Spleen (tissue), 11 donors: ENCODE results near the gene DNAJC4. TPM values are rescaled to one million over a fixed set of nuclear protein-coding genes. Genes with fewer than 3 reads are reported as not detected.

Source experiments
- DNase-seq: peaks from one replicate; pipeline ENCODE4 v3.0.0-alpha.2; 2020
- H3K27ac ChIP-seq, 8 donors: fragments of 200-600 bp; sonication (generic) in 7 of 8; 1 replicate in 4 of 8; 2 replicates in 4 of 8; pipeline versions ENCODE4 v1.5.0 to v1.8.0; 2016 to 2021; ENCODE audit warnings: inconsistent platforms in 4 of 8, mild to moderate bottlenecking in 4 of 8, moderate library complexity in 1 of 8
- H3K27me3 ChIP-seq, 7 donors: fragments of 200-600 bp; sonication (generic) in 6 of 7; replicated peaks in 1 of 7; 1 replicate in 4 of 7; 2 replicates in 3 of 7; pipeline versions ENCODE4 v1.5.0 to v1.8.0; 2016 to 2021; ENCODE audit warnings: inconsistent platforms in 3 of 7, mild to moderate bottlenecking in 1 of 7
- H3K36me3 ChIP-seq, 6 donors: fragments of 200-600 bp; sonication (generic) in 5 of 6; 1 replicate in 4 of 6; 2 replicates in 2 of 6; pipeline versions ENCODE4 v1.5.0 to v1.8.0; 2016 to 2021; ENCODE audit warnings: inconsistent platforms in 2 of 6
- H3K4me1 ChIP-seq, 6 donors: fragments of 200-600 bp; sonication (generic) in 5 of 6; 1 replicate in 3 of 6; 2 replicates in 3 of 6; pipeline versions ENCODE4 v1.5.0 to v1.8.0; 2016 to 2021; ENCODE audit warnings: inconsistent platforms in 3 of 6
- H3K4me3 ChIP-seq, 8 donors: fragments of 200-600 bp; sonication (generic) in 7 of 8; 1 replicate in 4 of 8; 2 replicates in 4 of 8; pipeline versions ENCODE4 v1.5.0 to v1.8.0; 2016 to 2021; ENCODE audit warnings: inconsistent platforms in 4 of 8, mild to moderate bottlenecking in 4 of 8, moderate library complexity in 2 of 8
- H3K9me3 ChIP-seq, 8 donors: fragments of 200-600 bp; sonication (generic) in 7 of 8; 1 replicate in 4 of 8; 2 replicates in 4 of 8; pipeline versions ENCODE4 v1.5.0 to v1.8.0; 2016 to 2021; ENCODE audit warnings: inconsistent platforms in 4 of 8
- CTCF ChIP-seq, 11 experiments: fragments of 200-600 bp in 7 of 11; fragments of 450-650 bp in 4 of 11; sonication (generic) in 4 of 11; IDR thresholded peaks in 8 of 11; conservative IDR thresholded peaks in 3 of 11; 1 replicate in 7 of 11; 2 replicates in 4 of 11; pipeline versions ENCODE4 v1.4.0 to v1.8.0; 2016 to 2021; ENCODE audit warnings: antibody characterized with exemption in 11 of 11, inconsistent platforms in 4 of 11, mild to moderate bottlenecking in 1 of 11
- POLR2A ChIP-seq, 3 donors: fragments of 450-650 bp; IDR thresholded peaks; one replicate each; pipeline ENCODE4 v1.5.1; 2017; ENCODE audit warnings: antibody characterized with exemption in 3 of 3, mild to moderate bottlenecking in 1 of 3
- POLR2AphosphoS5 ChIP-seq, 3 donors: sonication (generic); formaldehyde crosslinking; IDR thresholded peaks; one replicate each; pipeline ENCODE4 v1.5.1; 2017; ENCODE audit warnings: antibody characterized with exemption in 3 of 3
- WGBS, 5 donors: extraction: QIAGEN DNeasy Blood & Tissue Kit in 3 of 5; methylation state at CpG; one replicate each; pipeline versions ENCODE4 v1.1.5 to v1.1.7; 2013 to 2018; 5-methylcytosine and 5-hydroxymethylcytosine counted together
- intact Hi-C: fragments of 100-400 bp; cut with DNase I; formaldehyde crosslinking; loops from one replicate; pipeline ENCODE4 v1.15.0; 2023; ENCODE audit warnings: low total_unique reads
- polyA plus RNA-seq, 3 donors: library from polyadenylated mRNA; stranded (reverse); fragments of 200-250 nt; gene quantifications; one replicate each; pipeline ENCODE4 v1.2.1, GENCODE V29; 2013
- total RNA-seq, 7 donors: library from RNA; depleted of rRNA in 3 of 7; stranded (reverse); fragments of >200 nt in 3 of 7; fragmentation: NEBNext Ultra II Directional in 4 of 7; extraction: Animal tissue kit (Norgen Biotek cat#: 25700) in 4 of 7; gene quantifications; one replicate each; pipeline versions ENCODE4 v1.1.0 to v1.2.1, GENCODE V29; 2016 to 2021
- donor health status: healthy with polysubstance abuse.
- donor health status: DM: no; HTN: no; CAD: no; lungs with moderate emphysema.
- donor health status: DM: no; HTN: no; CAD: no.
- donor health status: Bipolar disorder and iron deficiency.
- donor health status: healthy.
- donor health status: DM: no; HTN: no; CAD: no.
- donor health status: DM: yes; HTN: yes; CAD: no.

The DNAJC4 gene
- total and polyA plus RNA-seq, 10 donors = 28.0 to 113 (median 54.2) TPM

- peak; percentile 13 to 67 (median 62) for TF ChIP-seq POLR2AphosphoS5 (IDR thresholded peaks at IDR 0.05)
- TF ChIP-seq POLR2A (IDR thresholded peaks at IDR 0.05) = no peak
- TF ChIP-seq CTCF (IDR thresholded peaks at IDR 0.05 in 8 of 11, conservative IDR thresholded peaks at IDR 0.05 in 3 of 11) = peak; percentile 76 to 97 (median 90)
- peak; percentile 92 for DNase-seq
- intact Hi-C loops = no loop called here
Measured at GRCh38 chr11:64251016-64251752, 20.8 kb downstream of the DNAJC4 start, which contains the start of gene PLCB3. PLCB3 (plus strand) TSS chr11:64251530; CDS start chr11:64251650, 120 bp downstream.

GRCh38 chr11:64251753-64252002, 21.3 kb downstream of the DNAJC4 start:
- no peaks in the 10 kb centered on the region for H3K27me3 ChIP-seq
- TF ChIP-seq POLR2A (IDR thresholded peaks at IDR 0.05) (no peak), CTCF (IDR thresholded peaks at IDR 0.05 in 8 of 11, conservative IDR thresholded peaks at IDR 0.05 in 3 of 11) (no peak), POLR2AphosphoS5 (IDR thresholded peaks at IDR 0.05) (no peak)
- 0 to 4% (median 2%) methylated on average over 13 to 18 of the region's 18 CpGs for WGBS, 5 donors
- H3K9me3 ChIP-seq = no peaks in the 10 kb centered on the region
- intact Hi-C loops = no loop called here
- no peak for DNase-seq
- peaks cover 9 to 75% (median 50%) of the 10 kb centered on the region in 6 donors for H3K4me1 ChIP-seq
- H3K36me3 ChIP-seq = peaks cover 0 to 26% (median 16%) of the 10 kb centered on the region in 6 donors
- peak overlapping the region in 6 of 8 donors; percentile 64 to 85 (median 78) for H3K27ac ChIP-seq
- H3K4me3 ChIP-seq = peak overlapping the region; percentile 62 to 96 (median 80)

More at GRCh38 chr11:64251016-64251752, 20.8 kb downstream of the DNAJC4 start, which contains the start of gene PLCB3:
- Histone ChIP-seq H3K4me1 (peaks cover 9 to 77% (median 50%) of the 10 kb centered on the region in 6 donors), H3K27ac (peak within 1 kb of the TSS in 6 of 8 donors; percentile 64 to 85 (median 78)), H3K27me3 (no peaks in the 10 kb centered on the region), H3K36me3 (peaks cover 0 to 21% (median 11%) of the 10 kb centered on the region in 6 donors), H3K9me3 (no peaks in the 10 kb centered on the region), H3K4me3 (peak within 1 kb of the TSS; percentile 62 to 96 (median 80))
- WGBS, 5 donors = 0 to 1% (median 1%) methylated on average over 9 to 75 of the region's 75 CpGs

- H3K36me3 ChIP-seq = peaks cover 0 to 32% (median 19%) of the 10 kb centered on the region in 6 donors
- intact Hi-C loops = no loop called here
- H3K4me3 ChIP-seq = peak overlapping the region; percentile 62 to 96 (median 80)
- no peaks in the 10 kb centered on the region for H3K27me3 ChIP-seq
- H3K27ac ChIP-seq = peak overlapping the region in 5 of 8 donors; percentile 64 to 85 (median 82)
- no peaks in the 10 kb centered on the region for H3K9me3 ChIP-seq
- TF ChIP-seq POLR2A (IDR thresholded peaks at IDR 0.05) = no peak
- TF ChIP-seq POLR2AphosphoS5 (IDR thresholded peaks at IDR 0.05) = peak in 1 of 3 donors; percentile 19
- TF ChIP-seq CTCF (IDR thresholded peaks at IDR 0.05 in 8 of 11, conservative IDR thresholded peaks at IDR 0.05 in 3 of 11) = peak in 5 of 11 experiments; percentile 23 to 45 (median 34)
- DNase-seq = no peak
- WGBS, 5 donors = 5 to 6% (median 6%) methylated on average over 23 of the region's 23 CpGs
- peaks cover 9 to 71% (median 45%) of the 10 kb centered on the region in 6 donors for H3K4me1 ChIP-seq
Measured at GRCh38 chr11:64252003-64252872, 21.9 kb downstream of the DNAJC4 start.
